Measurements from ENCODE around the gene SSH2. TPM values are rescaled to one million over a fixed set of nuclear protein-coding genes. Genes with fewer than 3 reads are reported as not detected.

The SSH2 gene
- total and polyA plus RNA-seq, 9 of the 15 experiments (the other 6 are each of a cell fraction or from before 2014, with no cell fraction given): 3.9 to 16.1 (median 10.2) TPM

DNA sequence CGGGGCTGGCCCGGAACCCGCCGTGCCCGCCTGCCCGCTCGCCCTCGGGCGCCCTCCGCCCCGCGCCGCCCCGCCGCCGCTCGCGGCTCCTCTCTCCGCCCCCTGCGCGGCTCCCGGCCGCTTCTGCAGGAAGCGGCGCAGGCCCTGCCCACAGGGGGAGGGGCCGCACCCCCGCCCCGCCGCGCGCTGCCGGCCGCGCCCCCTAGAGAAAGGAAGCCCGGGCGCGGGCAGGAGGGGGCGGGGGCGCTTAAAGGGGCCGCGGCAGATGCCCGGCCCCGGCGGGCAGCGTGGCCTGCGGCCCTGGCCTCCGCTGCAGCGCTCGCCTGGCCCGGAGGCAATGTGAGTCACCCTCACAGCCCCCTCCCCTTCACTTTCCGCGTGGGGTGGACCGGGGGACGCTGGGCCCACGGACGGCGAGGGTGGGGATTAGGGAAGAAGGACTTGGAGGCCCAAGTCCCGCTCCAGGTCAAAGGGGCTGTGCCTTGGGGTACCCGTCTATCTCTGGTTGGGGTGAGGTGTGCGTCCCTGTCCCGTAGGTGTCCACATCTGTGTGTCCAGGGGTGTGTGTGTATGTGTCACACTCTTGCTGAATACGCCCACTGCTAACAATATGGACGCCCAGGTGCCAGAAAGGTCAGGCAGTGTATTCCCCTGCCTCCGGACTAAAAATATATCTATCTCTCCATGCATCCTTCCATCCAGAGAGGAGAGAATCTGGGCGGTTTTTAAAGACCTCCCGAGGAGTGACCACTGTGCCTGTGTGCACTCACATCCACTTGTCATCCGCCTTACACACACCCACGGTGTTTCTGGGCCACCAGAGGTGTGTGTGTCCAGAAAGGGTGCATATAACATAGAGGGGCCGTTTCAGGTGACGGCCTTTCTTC, 340.3 kb downstream of the SSH2 start, which contains the start of gene GIT1:
Gene GIT1 (minus strand): TSS at position 125 of the 887 bp plus-strand sequence. CDS start 270 bp downstream, outside the sequence.
- DNase-seq (ENCODE audit: extremely low read depth in 1 of 4, low spot score in 3 of 4) (peak; percentile 89 to 96 (median 90)), FAIRE-seq (peak; percentile 79), ATAC-seq (peak; percentile 80)
- Histone ChIP-seq H3K4me1 (replicated peaks in 1 of 2; ENCODE audit: control insufficient read depth in 2 of 2, insufficient read depth in 2 of 2, low read length in 2 of 2) (peaks cover 38 to 78% of the 10 kb centered on the region in 2 experiments), H3K36me3 (ENCODE audit: control insufficient read depth, insufficient read depth, low read length) (no peaks in the 10 kb centered on the region), H3K9ac (ENCODE audit: insufficient read depth in 1 of 2, low read depth in 2 of 2, low read length in 2 of 2) (peak within 1 kb of the TSS; percentile 48 to 92), H3K9me3 (replicated peaks; ENCODE audit: control insufficient read depth, insufficient read depth, low read depth, low read length) (no peaks in the 10 kb centered on the region), H3K4me2 (ENCODE audit: insufficient read depth, low read length) (peak within 1 kb of the TSS; percentile 86), H3K9me1 (ENCODE audit: control insufficient read depth, insufficient read depth, low read length) (peaks cover 2% of the 10 kb centered on the region), H2AFZ (ENCODE audit: low read depth, low read length) (peak within 1 kb of the TSS; percentile 95), H3K79me2 (ENCODE audit: control insufficient read depth, insufficient read depth, low read length) (peaks cover 30% of the 10 kb centered on the region), H3K4me3 (peak within 1 kb of the TSS; percentile 56), H4K20me1 (replicated peaks; ENCODE audit: control insufficient read depth, insufficient read depth, low read length) (peaks cover 5% of the 10 kb centered on the region), H3K27me3 (ENCODE audit: control insufficient read depth in 2 of 2, insufficient read depth in 2 of 2, low read length in 2 of 2) (no peaks in the 10 kb centered on the region), H3K27ac (ENCODE audit: extremely low read depth, low read depth, low read length) (peak within 1 kb of the TSS; percentile 62)
- intact Hi-C loops (cut with micrococcal nuclease) (loop anchor here (2.0 to 5.0 kb wide), 2 partner anchors 197 to 297 kb away; partner anchors contain the start of gene TAOK1), in situ Hi-C loops (cut with MboI) (no loop called here)
- BruUV-seq (replicated peaks): no TSS peak
- ChIA-PET POLR2A (no interaction called here), CTCF (ENCODE audit: low intra/inter-chr PET ratio) (interaction anchor here (0.6 kb wide), 1 partner anchor 221 kb away, joined by 3 read pairs; no protein-coding TSS in a partner anchor)
- WGBS (ENCODE audit: insufficient coverage, low coverage, missing lambda C conversion rate): 12% methylated on average over 19 of the region's 70 CpGs
- TF ChIP-seq, protein P1, sequence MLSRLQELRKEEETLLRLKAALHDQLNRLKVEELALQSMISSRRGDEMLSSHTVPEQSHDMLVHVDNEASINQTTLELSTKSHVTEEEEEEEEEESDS (CRISPR knock-in tag; IDR thresholded peaks at IDR 0.05): no peak
- peak in 1 of 2 experiments; percentile 79; a peak in 2 of 4 replicates for TF ChIP-seq NRF1 (conservative IDR thresholded peaks at IDR 0.05 in 1 of 2, IDR thresholded peaks at IDR 0.05 in 1 of 2)
- TF ChIP-seq NR2C2 (CRISPR knock-in tag; IDR thresholded peaks at IDR 0.05): no peak
- TF ChIP-seq NR2C2 (tag; IDR thresholded peaks at IDR 0.05): peak; percentile 43; the same call in 1 of the 2 replicates
- TF ChIP-seq, protein P2, sequence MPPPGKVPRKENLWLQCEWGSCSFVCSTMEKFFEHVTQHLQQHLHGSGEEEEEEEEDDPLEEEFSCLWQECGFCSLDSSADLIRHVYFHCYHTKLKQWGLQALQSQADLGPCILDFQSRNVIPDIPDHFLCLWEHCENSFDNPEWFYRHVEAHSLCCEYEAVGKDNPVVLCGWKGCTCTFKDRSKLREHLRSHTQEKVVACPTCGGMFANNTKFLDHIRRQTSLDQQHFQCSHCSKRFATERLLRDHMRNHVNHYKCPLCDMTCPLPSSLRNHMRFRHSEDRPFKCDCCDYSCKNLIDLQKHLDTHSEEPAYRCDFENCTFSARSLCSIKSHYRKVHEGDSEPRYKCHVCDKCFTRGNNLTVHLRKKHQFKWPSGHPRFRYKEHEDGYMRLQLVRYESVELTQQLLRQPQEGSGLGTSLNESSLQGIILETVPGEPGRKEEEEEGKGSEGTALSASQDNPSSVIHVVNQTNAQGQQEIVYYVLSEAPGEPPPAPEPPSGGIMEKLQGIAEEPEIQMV (tag; conservative IDR thresholded peaks at IDR 0.05; ENCODE audit: low read depth): no peak
- TF ChIP-seq FOXJ2 (tag; IDR thresholded peaks at IDR 0.05): no peak
- no peak for TF ChIP-seq TCFL5 (CRISPR knock-in tag; conservative IDR thresholded peaks at IDR 0.05)
- TF ChIP-seq ZNF586 (CRISPR knock-in tag; conservative IDR thresholded peaks at IDR 0.05): no peak
- TF ChIP-seq RB1 (IDR thresholded peaks at IDR 0.05; ENCODE audit: low read depth): peak; percentile 71
- peak; percentile 76 to 96; a peak in 3 of 4 replicates for TF ChIP-seq MAZ (CRISPR knock-in tag; conservative IDR thresholded peaks at IDR 0.05 in 1 of 2, IDR thresholded peaks at IDR 0.05 in 1 of 2)
- peak; percentile 88 for TF ChIP-seq ZBTB7A (IDR thresholded peaks at IDR 0.05; ENCODE audit: borderline replicate concordance, control insufficient read depth, low read depth, low read length)
- TF ChIP-seq, protein P3, sequence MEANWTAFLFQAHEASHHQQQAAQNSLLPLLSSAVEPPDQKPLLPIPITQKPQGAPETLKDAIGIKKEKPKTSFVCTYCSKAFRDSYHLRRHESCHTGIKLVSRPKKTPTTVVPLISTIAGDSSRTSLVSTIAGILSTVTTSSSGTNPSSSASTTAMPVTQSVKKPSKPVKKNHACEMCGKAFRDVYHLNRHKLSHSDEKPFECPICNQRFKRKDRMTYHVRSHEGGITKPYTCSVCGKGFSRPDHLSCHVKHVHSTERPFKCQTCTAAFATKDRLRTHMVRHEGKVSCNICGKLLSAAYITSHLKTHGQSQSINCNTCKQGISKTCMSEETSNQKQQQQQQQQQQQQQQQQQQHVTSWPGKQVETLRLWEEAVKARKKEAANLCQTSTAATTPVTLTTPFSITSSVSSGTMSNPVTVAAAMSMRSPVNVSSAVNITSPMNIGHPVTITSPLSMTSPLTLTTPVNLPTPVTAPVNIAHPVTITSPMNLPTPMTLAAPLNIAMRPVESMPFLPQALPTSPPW (CRISPR knock-in tag; IDR thresholded peaks at IDR 0.05): peak; percentile 100
- 0 out of 2 replicates have a peak, but pooled peaks have one; percentile 32 for TF ChIP-seq KLF1 (tag; IDR thresholded peaks at IDR 0.05)
- no peak for TF ChIP-seq RFX5 (IDR thresholded peaks at IDR 0.05; ENCODE audit: low read depth, low read length)
- TF ChIP-seq GABPB2 (CRISPR knock-in tag; conservative IDR thresholded peaks at IDR 0.05): no peak
- no peak for TF ChIP-seq HNRNPK (IDR thresholded peaks at IDR 0.05; ENCODE audit: low read depth, low read length, poor library complexity, severe bottlenecking)
- no peak for TF ChIP-seq ZNF212 (CRISPR knock-in tag; IDR thresholded peaks at IDR 0.05)
- peak; percentile 79 for TF ChIP-seq CXXC5 (CRISPR knock-in tag; IDR thresholded peaks at IDR 0.05)
- TF ChIP-seq IFI16 (CRISPR knock-in tag; IDR thresholded peaks at IDR 0.05): no peak
